SK-MEL-5 (cell line): ENCODE results near the gene MMP19. TPM values are rescaled to one million over a fixed set of nuclear protein-coding genes. Genes with fewer than 3 reads are reported as not detected.
"Not testable (repeated sequence)": the region's sequence is repeated elsewhere in the genome, so short reads cannot be mapped to it uniquely, and the experiment has no call there.

Source experiments
- DNase-seq: peaks from one replicate; pipeline ENCODE4 v3.0.0-alpha.2; 2016; ENCODE audit warnings: low read depth, low spot score
- in situ Hi-C: cut with HindIII; loops from 2 replicates; pipeline ENCODE4 v1.10.0; 2016; ENCODE audit warnings: low sequenced_read_pairs, high pct_unique_total_duplicates, low pct_unique_long_range_greater_than_20kb
- polyA plus RNA-seq, 2 experiments: library from polyadenylated mRNA; depleted of rRNA; stranded (reverse); fragments of >200 nt; gene quantifications; 2 replicates each; pipeline ENCODE4 v1.2.3, GENCODE V29; 2015
- total RNA-seq: library from RNA; depleted of rRNA; stranded (reverse); fragments of >200 nt; shearing (Covaris generic); gene quantifications from 2 replicates; pipeline ENCODE4 v1.2.3, GENCODE V29; 2014; rRNA removed

Gene MMP19
- not detected in 2 replicates for total RNA-seq
- polyA plus RNA-seq (2015; cell fraction: cytosol; rRNA removed) = 1.2 TPM in 1 of 2 replicates, not detected in the other
- polyA plus RNA-seq (2015; cell fraction: nucleus; rRNA removed) = not detected in 2 replicates

- in situ Hi-C loops = no loop called here
- no peak for DNase-seq
Measured at GRCh38 chr12:55842681-55843429, at the start of gene MMP19. TSS of gene MMP19 (minus strand) at chr12:55842936. CDS start at chr12:55842830, 106 bp downstream.

GRCh38 chr12:55891310-55891709 lies 48.6 kb upstream of the MMP19 start:
- no peak for DNase-seq
- in situ Hi-C loops = no loop called here

DNA sequence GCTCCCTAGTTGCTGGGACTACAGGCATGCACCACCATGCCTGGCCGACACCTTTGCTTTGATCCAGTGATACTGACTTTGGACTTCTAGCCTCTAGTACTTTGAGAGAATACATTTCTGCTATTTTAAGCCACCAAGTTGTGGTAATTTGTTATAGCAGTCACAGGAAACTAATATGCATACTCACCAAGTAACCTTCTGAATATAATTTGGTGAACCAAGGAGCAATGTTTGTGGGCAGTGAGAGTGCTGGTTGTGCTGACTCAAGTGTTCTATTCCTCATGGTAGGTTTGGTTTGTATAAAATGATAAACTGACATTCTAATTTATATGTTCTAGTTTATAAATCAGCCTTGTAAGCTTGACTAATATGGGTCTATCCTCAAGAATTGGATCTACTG lies 42.4 kb upstream of the MMP19 start:
- no peak for DNase-seq
- in situ Hi-C loops = no loop called here

DNA sequence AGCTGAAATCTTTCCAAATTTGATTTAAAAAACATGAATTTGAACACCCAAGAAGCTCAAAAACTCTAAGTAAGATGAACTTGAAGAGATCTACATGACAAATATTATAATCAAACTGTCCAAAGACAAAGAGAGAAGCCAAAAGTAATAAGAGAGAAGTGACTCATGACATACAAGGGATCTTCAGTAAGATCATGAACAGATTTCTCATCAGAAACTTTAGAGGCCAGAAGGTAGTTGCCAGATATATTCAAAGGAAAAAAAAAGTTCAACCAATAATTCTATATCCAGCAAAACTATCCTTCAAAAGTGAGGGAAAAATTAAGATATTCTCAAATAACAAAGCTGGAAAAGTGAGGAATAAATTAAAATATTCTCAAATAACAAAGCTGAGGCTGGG lies 35.1 kb upstream of the MMP19 start:
- in situ Hi-C loops = no loop called here
- DNase-seq = no peak

- DNase-seq = no peak
- in situ Hi-C loops = no loop called here
Measured at GRCh38 chr12:55875704-55876467, 33.1 kb upstream of the MMP19 start.

- in situ Hi-C loops = no loop called here
Measured at GRCh38 chr12:55874443-55874842, 31.7 kb upstream of the MMP19 start.

DNA sequence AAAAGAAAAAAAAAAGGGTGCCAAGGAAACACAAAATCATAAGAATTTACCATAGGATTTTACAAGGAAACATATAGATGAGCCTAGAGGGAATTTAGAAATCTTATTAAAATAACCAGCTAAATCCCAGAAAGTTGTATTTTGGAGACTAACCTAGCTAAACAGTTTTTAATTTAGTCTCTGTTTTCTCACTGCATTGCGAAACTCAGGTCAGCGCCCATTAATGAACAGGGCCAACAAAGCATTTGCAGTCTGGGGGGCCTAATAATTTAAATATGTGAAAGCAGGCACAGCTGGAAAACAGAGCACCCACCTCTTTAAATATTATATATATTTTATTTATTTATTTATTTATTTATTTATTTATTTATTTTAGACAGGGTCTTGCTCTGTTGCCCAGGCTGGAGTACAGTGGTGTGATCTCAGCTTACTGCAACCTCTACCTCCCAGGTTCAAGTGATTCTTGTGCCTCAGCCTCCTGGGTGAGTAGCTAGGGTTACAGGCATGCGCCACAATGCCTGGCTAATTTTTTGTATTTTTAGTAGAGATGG lies 23.8 kb upstream of the MMP19 start:
- DNase-seq, in situ Hi-C loops: not testable (repeated sequence)

More at GRCh38 chr12:55874443-55874842, 31.7 kb upstream of the MMP19 start:
- DNase-seq = no peak

- DNase-seq = no peak
- in situ Hi-C loops = no loop called here
Measured at GRCh38 chr12:55865327-55865726, 22.6 kb upstream of the MMP19 start.

DNA sequence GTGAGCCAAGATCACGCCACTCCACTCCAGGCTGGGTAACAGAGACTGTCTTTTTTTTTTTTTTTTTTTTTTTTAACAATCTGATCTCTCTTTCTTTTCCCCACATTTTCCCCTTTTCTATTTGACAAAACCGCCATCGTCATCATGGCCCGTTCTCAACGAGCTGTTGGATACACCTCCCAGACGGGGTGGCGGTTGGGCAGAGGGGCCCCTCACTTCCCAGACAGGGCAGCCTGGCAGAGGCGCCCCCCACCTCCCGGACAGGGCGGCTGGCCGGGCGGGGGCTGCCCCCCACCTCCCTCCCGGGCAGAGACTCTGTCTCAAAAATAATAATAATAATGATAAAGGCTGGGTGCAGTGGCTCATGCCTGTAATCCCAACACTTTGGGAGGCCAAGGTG lies 20.2 kb upstream of the MMP19 start:
- in situ Hi-C loops, DNase-seq: not testable (repeated sequence)

DNA sequence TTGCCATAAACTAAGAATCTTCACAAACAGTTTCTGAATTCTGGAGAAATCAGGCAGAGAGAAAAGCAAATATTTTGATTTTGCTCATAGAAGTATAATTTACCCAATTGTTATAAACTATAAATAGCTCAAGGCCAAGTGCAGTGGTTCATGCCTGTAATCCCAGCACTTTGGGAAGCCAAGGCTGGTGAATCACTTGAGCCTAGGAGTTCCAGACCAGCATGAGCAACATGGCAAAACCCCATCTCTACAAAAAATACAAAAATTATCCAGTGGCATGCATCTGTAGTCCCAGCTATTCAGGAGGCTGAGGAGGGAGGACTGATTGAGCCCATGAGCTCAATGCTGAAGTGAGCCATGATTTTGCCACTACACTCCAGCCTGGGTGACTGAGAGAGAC lies 19.6 kb upstream of the MMP19 start:
- no peak for DNase-seq
- in situ Hi-C loops = no loop called here

DNA sequence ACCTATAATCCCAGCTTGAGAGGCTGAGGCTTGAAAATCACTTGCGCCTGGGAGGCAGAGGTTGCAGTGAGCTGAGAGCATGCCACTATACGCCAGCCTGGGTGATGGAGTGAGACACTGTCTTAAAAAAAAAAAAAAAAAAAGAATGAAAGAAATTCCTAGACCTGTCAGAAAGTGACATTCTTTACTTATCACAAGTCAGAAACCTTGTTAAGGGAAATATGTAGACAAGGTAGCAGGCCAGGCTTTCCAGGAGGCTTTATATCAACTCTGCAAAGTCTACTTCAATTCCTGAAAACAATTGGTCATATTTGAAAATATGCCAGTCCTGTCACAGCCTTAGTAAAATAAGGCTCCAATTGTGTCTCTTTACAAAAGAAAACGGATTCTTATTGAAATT lies 19.1 kb upstream of the MMP19 start:
- in situ Hi-C loops = no loop called here
- DNase-seq = no peak

GRCh38 chr12:55861396-55861795 lies 18.7 kb upstream of the MMP19 start:
- no peak for DNase-seq
- in situ Hi-C loops = no loop called here

- in situ Hi-C loops = no loop called here
- no peak for DNase-seq
Measured at GRCh38 chr12:55852740-55853139, 10.0 kb upstream of the MMP19 start.

DNA sequence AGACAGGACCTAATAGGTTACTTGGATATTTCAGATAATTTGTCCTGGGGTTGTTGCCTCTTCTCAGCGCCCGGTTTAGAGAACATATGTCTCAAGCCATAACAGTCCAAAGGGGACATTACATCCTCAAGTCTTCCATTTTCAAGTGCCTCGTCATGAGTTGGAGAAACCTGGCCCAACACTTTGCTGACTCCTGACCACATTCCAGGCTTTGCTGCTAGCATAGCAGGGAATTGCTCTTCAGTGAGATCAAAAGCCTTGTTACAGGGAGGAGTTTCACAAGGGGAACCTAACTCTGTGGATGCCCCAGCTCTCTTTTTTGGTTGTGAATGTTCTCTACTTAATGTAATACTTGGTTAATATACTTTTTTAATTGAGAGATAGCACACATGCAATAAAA lies 8.2 kb upstream of the MMP19 start:
- DNase-seq = no peak
- in situ Hi-C loops = no loop called here

GRCh38 chr12:55850401-55850800 lies 7.7 kb upstream of the MMP19 start:
- DNase-seq = no peak
- in situ Hi-C loops = no loop called here

DNA sequence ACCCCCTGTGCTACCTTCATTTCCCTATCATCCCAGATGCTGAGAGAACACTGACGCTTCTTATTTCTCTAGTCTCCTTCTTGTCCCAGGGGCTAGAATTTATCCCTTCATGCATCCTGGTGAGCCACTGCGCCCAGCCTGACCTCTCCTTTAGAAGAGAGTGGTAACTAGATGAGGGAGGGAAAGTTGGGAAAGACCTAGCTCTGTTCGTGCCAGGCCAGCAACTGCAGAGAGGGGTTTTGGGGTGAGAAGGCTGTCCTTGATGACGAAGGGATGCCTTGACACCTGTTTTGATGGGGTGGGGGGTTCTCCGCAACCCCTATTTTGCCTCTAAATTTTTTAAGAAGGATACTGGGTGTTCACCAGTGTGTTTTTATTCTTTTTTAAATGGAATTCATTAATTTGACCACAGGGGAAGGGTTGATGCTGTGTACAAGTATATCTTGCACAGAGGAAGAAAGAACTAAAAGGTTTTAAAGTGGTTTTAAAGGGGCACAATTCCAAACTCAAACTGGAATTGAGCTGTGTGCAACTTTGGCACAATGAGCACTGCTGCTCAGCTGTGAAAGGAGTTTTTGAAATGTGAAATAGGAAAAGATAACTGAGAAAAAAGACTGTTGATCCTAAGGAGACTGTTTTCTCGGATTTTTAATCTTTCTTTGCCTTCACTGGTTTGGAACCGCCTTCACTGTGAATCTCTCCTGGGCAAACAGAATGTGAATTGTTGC lies 7.0 kb upstream of the MMP19 start:
- DNase-seq = no peak
- in situ Hi-C loops = no loop called here

DNA sequence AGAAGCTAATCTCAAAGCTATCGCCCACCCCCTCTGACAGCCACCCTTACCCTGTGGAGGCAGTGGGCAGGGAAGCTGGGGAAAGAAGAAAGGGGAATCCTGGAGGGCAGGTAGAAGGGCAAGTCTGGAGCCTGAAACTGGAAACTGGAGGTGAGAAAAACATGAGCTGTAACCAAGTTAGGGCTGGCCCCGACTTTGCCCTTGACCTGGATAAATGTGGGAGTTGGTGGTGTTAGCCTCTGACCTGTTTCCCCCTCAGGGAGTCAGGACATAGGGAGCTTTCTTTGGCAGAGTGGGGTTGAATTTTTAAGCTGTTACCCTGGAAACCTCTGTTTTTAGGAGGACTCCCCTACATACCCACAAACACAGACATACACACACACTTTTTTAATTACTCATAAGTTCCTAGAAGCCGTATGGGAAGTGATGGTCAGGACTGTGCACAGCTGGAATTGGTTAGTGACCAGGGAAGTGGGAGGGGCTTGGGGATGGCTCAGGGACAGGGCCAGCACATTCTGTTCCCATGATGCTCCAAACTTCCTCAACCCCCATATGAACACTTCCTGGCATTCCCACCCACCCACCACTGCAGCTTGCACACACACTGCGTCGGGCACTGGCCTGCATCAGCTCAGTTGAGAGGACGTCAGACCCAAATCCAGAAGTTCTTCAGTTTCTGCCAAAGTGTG lies 5.0 kb upstream of the MMP19 start:
- in situ Hi-C loops = no loop called here
- DNase-seq = peak; percentile 52
